Epithelial cell of prostate (primary cell): ENCODE data around the gene MAEA.
"Not testable (repeated sequence)": the region's sequence is repeated elsewhere in the genome, so short reads cannot be mapped to it uniquely, and the experiment has no call there.

Source experiments
- DNase-seq: peaks from one replicate; pipeline ENCODE4 v3.0.0-alpha.2; 2011; ENCODE audit warnings: low read depth, low spot score
- H3K27ac ChIP-seq: fragments of 450-650 bp; 2 replicates; pipeline ENCODE4 v1.5.1; 2017; ENCODE audit warnings: mild to moderate bottlenecking

MAEA gene

DNA sequence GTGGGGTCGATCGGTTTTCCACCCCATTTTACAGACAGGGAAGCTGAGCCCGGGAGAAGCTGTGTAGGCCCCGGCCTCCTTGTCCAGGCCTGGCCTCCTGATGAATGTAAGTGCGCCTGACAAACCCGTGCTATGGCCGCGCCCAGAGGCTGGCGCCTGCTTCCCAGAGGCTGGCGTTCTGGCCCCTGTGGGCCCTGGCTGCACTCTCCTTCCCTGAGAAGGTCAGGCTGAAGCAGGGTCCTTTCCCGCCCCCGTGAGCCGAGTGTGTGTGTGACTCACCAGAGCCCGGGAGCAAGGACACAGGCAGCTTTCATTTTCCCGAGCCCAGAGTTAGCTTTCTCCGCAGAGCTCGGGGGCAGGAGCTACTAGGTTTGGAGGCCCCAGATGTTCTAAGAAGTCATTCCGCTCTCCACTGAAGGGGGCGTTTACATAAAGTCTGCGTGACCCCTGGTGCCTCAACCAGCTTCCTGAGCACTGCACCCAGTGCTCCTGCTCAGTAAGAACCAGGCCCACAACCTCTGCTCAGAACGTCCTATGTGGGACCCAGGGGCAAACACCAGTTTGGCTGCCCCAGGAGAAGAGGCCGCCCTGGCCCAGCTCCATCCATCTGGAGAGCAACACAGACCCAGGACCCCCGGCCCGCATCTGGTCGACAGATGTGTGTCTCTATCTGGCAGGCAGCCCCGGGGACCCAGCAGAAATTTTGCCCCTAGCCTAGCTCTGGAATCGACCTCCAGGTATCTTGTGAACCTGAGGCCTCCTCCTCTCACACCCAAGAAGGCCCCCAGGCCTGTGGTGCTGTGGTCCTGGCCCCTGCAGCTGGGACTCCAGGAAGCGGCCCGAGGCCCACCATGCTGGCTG lies 71.0 kb downstream of the MAEA start:
- DNase-seq = no peak
- no peak overlapping the region for H3K27ac ChIP-seq

DNA sequence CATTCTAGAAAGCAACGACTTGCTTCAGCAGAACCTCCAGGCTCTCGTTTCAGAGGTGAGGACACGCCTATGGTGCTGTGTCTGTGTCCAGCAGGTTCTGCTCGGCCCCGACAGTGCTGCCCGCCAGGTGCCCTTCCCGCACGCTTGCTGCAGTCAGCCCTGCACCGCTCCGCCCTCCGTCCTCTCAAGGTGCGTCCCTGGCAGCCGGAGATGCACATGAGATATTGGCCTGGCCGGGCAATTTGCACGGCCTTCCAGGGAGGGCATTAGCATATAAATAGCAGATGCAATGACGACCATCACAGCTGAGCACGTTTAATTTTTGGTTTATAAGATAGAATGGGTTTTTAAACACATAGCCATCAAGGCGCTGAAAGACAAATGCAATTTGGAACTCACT lies 71.7 kb downstream of the MAEA start:
- H3K27ac ChIP-seq = no peak overlapping the region

GRCh38 chr4:1362046-1362445 lies 72.4 kb downstream of the MAEA start:
- no peak overlapping the region for H3K27ac ChIP-seq
- DNase-seq = no peak

More for the DNA sequence above, 71.7 kb downstream of the MAEA start:
- no peak for DNase-seq

DNA sequence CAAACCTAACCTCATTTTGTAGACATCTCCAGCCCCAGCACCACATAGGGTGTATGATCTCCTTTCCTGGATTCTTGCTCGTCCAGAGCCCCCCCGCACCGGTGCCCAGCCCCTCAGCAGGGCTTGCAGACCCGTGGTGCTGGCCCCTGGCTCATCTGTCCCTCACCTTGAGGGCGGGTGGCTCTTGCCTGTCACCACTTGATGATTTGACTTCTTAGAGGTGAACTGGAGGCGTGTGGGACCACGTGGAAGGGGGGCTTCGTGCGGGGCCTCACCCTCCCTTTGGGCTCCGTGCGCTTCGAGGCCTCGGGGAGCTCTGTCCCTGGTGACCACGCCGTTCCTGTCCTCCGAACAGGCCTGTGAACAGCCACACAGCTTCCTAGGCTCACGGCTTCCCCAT lies 72.8 kb downstream of the MAEA start:
- DNase-seq = no peak

DNA sequence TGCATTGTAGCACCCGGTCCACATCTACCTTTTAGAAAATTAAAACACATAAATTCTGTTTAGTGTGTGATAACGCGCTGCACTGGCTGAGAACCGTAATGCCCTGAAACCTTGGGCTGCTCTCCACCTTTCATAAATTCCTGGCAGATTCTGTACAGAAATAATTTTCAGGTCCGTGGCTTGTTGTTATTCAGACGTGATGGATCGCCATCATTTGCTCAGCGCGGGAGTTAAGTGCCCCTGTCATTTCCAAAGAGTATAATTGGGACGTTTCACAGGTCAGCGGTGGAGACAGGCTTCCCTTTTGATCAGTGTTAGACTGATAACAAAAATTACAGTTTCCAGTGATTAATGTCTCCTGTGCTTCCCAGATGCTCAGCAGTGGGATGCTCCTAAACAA lies 73.8 kb downstream of the MAEA start:
- no peak overlapping the region for H3K27ac ChIP-seq
- no peak for DNase-seq

More for the DNA sequence above, 72.8 kb downstream of the MAEA start:
- H3K27ac ChIP-seq = no peak overlapping the region

DNA sequence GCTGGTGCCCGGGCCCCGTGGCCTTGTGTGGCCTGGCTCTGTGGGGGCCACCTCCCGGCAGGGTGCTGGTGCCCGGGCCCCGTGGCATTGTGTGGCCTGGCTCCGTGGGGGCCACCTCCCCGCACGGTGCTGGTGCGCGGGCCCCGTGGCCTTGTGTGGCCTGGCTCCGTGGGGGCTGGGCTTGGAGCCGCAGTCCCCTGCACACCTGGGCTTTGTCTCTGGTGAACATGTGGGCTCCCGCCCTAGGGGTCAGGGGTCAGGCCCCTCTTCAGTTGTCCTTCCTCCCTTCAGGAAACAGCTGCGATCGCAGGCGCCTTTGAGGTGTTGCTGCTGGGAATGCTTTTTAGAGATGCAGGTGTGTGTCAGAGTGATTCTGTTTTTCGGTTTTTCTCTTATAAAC lies 74.5 kb downstream of the MAEA start:
- DNase-seq = no peak
- no peak overlapping the region for H3K27ac ChIP-seq

- DNase-seq = no peak
- H3K27ac ChIP-seq = no peak overlapping the region
These were observed 75.1 kb downstream of the MAEA start for GRCh38 chr4:1364748-1365147.

DNA sequence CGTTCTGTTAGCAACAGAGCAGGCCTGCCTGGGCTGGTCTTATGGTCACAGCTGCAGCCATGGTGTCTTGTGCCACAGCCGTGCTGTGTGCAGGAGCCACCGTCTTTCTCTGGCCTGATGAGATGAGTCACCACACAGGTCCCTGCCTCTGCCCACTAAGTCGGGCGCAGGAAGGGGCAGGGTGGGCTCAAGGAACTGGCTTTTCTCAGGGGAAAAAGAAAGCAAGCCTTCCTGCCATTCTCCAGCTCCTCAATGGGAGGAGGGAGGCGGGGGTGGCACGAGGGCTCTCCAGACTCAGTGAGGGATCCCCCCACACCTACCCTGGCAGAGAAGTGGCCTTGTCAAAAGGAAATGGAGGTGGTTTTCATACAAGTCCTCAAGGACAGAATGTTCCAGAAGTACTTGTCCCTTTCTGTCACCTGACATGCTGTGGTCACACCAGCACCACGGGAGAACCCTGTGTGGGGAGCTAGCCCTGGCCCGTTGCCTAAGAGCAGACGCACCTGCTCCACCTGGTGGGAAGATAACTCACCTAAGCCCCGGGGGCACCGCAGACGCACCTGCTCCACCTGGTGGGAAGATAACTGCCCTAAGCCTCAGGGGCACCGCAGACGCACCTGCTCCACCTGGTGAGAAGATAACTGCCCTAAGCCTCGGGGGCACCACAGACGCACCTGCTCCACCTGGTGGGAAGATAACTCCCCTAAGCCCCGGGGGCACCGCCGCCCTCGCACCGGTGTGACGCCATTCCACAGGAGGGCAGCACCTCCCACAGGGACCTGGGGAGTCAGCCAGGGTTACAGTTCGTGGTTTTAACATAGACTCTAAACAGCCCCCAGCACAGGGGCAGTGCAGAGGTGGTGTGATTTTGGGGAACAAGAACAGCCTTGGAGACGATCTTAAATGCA lies 75.8 kb downstream of the MAEA start:
- no peak for DNase-seq
- H3K27ac ChIP-seq = no peak overlapping the region

- no peak for DNase-seq
These were observed 76.9 kb downstream of the MAEA start for GRCh38 chr4:1366371-1367229.

DNA sequence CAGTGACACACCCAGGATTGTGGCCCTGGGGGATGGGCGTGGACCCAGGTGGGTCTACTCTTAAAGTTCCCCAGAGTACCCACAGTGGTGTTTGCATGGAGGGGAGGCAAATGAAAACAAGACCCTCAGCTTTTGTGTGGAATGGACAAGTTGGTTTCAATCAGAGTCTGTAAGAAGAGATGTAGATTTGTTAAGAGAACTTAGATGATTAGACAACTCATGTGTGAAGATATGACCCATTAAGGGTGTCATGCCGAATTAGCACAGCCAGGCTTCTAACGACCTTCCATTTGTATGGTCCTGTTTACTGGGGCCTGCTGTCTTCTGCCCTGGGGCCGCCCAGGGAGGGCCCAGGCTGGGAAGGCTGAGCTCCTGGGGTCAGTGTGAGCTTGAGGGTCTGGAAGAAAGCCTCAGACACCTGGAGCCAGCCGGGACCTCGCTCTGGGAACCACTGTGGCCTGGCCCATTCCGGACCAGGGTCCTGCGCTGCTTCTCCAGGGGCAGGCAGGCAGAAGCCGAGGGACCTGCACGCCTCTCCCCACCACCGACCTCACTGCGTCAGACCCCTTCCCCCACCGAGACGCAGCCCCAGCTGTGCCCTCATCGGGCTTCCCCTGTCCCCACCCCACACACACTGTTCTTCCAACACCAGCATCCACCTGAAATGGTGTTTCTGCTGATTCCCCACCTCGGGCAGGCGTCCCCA lies 77.7 kb downstream of the MAEA start:
- no peak for DNase-seq
- no peak overlapping the region for H3K27ac ChIP-seq

More at GRCh38 chr4:1366371-1367229, 76.9 kb downstream of the MAEA start:
- no peak overlapping the region for H3K27ac ChIP-seq

DNA sequence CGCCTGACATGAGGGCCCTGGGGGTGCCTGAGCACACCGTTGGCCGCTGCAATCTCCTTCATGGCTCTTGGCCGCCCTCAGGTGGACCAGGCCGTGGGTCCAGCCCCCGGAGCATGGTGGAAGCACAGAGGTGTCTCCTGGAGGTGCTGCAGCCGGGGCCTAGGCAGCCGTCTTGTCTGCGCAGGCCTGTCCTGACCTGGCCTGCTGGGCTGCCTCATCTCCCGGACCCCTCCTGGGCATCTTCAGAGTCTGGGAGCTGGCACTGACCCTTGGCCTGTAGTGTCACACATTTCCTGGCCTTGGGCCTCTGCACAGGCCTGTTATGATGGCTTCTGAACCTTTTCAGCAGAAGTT lies 78.2 kb downstream of the MAEA start:
- no peak overlapping the region for H3K27ac ChIP-seq
- no peak for DNase-seq

- no peak for DNase-seq
- H3K27ac ChIP-seq = no peak overlapping the region
These were observed 78.9 kb downstream of the MAEA start for GRCh38 chr4:1368421-1369090.

GRCh38 chr4:1369091-1369450 lies 79.4 kb downstream of the MAEA start:
- no peak for DNase-seq
- no peak overlapping the region for H3K27ac ChIP-seq

DNA sequence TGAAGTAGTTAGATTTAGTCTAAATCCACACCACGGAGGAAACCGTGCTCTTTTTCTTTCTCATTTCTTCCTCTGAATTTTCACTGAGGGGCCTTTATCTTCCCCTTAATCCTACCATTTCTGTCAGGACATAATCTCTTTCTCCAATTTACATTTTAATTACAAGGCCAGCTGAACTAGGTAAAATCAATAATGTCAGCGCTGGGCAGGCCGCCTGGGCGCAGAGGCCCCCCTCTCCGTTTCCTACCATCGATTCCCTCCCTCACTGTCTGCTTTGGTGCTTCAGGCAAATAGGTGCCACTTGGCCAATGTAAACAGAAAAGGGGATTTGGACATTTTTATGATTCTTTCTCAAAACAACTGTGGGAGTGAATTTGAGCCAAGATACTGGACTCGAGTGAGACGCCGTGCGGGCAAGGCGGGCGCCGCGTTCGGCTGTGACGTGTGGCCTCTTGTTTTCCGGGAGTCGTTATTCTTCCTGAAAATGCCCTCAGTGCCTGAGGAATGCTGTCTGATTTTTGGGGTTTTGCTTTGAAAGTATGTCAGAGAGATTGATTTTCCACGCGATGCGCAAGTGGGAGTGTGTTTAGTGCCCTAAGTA lies 79.9 kb downstream of the MAEA start:
- H3K27ac ChIP-seq = no peak overlapping the region
- DNase-seq = no peak

GRCh38 chr4:1370321-1371124 lies 80.8 kb downstream of the MAEA start:
- DNase-seq = no peak
- H3K27ac ChIP-seq = no peak overlapping the region

DNA sequence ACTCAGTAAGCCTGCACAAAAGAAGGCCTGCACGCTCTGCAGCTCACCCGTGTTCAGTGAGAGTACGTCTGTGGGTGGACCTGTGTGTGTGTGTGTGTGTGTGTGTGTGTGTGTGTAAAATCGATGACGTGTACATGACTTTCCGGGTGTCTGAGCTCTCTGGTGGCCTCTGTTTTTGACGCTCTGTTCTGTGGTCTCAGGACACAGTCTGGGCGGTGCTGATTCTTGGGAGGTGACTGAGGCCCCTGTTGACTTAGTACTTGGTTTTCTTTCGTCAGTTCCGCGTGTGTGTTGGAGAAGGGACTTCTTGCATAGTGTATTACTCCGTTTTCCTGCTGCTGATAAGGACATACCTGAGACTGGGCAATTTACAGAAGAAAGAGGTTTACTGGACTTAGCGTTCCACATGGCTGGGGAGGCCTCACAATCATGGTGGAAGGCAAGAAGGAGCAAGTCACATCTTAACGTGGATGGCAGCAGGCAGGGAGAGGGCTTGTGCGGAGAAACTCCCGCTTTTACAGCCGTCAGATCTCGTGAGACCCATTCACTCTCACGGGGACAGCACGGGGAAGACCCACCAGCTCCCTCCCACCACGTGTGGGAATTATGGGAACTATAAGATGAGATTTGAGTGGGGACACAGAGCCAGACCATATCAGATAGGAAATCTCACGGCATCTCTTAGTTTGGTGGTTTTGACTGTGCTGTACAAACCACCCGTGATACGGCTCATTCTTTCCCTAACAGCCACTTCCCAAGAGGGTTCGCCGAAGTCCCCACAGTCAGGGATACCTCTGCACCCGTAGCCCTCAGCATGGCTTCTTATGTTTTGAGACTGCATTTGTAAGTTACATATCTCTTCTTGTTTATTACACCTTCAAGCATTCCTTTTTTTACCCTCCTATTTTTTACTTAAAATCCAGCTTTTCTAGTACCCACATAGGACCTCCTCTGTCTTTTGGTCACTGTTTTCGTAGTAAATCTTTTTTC lies 81.8 kb downstream of the MAEA start:
- no peak for DNase-seq
- no peak overlapping the region for H3K27ac ChIP-seq

DNA sequence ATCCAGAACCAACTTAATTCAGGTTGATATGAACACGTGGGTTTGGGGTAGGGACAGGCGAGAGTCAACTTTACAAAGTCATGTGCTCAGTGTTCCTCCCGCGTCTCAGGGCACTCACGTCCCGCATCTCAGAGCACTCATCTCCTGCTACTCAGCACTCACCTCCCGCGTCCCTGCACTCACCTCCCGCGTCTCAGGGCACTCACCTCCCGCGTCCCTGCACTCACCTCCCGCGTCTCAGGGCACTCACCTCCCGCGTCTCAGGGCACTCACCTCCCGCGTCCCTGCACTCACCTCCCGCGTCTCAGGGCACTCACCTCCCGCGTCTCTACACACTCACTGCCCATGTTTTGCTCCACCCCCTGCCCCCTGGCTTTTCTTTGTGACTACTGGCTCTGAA lies 82.9 kb downstream of the MAEA start:
- DNase-seq = not testable (repeated sequence)

More for the DNA sequence above, 82.9 kb downstream of the MAEA start:
- H3K27ac ChIP-seq = not testable (repeated sequence)
